DMS53 treated with DMSO at 0.1 percent for 48 hours (cell line): ENCODE results near the gene DDO.
"Not testable (repeated sequence)": the region's sequence is repeated elsewhere in the genome, so short reads cannot be mapped to it uniquely, and the experiment has no call there.

Experiments
- DNase-seq: peaks from one replicate; lab custom pipeline; 2025; ENCODE audit not compliant: unreplicated experiment; lab: John Stamatoyannopoulos, UW

The DDO gene

GRCh38 chr6:110369066-110369465, 46.3 kb downstream of the DDO start:
- DNase-seq: no peak

DNA sequence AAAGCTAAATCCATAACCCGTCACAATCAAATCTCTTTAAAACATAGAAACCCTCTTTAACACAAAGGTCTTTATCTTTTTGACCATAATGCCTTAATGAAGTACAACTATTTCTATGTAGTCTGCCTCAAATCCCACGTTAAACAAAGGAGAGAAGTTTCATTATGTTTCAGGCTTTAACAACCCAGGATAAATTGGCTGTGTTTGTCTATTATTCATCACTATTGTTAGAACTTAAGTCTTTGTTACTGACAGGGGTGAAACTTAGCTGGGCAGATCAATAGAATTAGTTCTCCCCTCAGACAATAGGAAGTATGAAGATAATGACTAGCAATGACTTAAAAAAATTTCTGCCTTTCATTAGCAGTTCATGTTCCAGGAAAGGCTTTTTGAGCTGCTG, 47.1 kb downstream of the DDO start:
- no peak for DNase-seq

GRCh38 chr6:110367825-110368224, 47.5 kb downstream of the DDO start:
- DNase-seq: no peak

DNA sequence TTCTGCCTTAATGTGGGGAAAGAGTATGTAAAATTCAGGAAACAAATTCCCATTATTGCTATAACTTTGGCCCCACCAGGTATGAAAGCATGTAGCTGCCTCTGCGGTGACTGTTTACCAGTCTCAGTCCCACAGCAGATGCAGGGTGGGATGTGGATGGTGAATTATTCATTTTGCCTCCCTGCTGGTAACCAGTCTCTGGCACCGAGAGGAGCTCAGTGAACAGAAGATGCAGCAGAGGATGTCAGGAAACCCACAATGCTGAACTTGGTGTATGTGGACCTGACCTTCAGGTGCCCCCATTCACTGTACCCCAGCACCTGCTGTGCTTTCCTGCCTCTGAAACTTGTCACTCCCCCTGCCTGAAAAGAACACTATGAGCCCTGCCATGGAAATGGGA, 48.4 kb downstream of the DDO start:
- DNase-seq: no peak

DNA sequence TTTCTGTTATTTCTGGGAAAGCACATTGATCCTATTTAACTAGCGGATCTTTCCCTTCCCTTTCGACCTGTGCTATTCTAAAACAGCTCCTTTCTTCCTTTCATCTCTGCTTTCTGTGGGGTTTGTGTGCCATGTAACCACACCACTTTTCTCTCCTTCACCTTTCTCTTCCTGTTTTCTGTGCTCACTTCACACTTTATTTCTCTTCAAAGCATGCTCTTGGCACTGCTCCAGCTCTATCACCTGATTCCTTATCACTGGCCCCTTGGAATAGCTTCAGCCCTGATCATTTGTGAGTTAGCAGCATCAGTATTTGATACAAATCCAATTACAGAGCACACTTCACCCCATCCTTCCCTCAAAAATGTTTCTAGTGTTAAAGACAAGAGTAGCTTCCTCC, 49.1 kb downstream of the DDO start:
- no peak for DNase-seq

DNA sequence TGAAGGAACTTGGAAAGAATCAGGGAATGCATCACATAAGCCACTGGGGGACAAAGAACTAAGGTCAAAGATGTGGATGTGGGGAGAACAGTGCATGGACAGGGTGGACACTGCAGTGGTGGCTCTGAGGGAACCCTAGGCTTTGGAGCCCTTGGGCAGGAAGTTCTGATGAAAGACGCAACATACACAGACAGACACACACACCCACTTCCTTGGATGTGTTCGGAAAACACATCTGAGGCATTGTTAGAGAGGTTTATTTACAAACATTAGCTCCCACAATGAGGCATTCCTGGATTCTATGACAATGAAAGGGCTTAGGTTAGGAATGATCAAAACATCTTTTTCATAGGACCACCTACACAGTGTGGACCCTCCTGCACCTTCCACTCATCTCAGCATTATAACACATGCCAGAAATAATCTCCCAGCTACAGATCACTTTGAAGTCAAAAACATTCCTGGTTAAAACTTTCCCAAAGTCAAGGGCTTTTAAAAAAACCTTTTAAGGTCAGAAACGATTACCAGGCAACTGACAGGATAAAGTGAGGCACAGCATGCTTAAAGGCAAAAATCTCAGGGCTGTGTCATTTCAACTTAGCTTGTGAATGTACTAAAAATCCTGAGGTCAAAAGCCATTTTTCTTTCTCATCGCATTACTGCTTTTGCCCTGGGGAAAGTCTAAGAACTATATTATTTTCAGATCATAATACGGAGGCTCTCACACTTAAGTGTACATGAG, 50.8 kb downstream of the DDO start:
- DNase-seq: no peak

- DNase-seq: no peak
Observed at GRCh38 chr6:110363748-110364147, 51.6 kb downstream of the DDO start.

DNA sequence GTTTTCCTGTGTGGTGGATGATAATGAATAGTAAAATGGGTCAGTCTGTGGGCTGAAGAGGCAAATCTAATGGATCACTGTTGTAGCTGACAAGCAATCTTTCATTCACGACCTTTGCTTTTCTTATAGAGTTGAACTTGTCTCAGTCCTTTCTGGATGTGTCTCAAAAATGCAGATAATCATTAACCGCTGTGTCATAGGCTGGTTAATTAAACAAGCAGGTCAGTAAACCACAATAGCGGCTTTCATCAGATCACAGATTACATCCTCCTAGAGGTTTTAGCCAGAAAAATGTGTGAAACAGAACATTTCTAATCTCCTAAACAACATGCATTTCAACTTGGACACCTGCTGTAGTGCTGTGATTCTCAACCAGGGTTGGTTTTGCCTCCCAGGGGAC, 54.7 kb downstream of the DDO start:
- no peak for DNase-seq

- DNase-seq: no peak
Observed at GRCh38 chr6:110359556-110359955, 55.8 kb downstream of the DDO start.

DNA sequence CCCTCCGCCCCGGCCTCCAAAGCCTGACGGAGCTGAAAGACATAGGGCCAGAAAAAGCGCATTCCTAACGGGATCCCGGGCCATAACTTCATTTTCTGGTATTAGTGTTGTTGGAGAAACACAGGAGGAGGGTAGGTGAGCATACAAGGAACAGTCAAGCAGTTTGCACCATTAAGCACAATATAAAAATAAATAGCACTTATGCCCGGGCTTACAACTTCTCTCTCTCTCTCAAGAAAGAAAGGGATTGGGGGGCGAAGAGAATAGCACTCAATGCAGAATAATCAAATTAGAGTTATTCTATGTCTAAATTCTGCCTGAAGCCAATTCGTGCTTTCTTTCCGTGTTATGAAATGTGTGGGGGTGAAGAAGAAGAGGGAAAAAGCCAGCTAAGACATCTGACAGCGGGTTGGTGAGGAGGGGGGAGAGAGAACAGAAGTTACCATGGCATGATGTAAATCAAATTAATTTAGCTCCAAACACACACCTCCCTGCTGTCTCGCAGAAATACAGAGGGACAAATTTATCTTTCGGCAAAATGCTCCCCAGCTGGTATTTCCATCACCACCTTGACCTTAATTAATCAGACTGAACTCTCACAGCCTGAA, 56.7 kb downstream of the DDO start:
- no peak for DNase-seq

DNA sequence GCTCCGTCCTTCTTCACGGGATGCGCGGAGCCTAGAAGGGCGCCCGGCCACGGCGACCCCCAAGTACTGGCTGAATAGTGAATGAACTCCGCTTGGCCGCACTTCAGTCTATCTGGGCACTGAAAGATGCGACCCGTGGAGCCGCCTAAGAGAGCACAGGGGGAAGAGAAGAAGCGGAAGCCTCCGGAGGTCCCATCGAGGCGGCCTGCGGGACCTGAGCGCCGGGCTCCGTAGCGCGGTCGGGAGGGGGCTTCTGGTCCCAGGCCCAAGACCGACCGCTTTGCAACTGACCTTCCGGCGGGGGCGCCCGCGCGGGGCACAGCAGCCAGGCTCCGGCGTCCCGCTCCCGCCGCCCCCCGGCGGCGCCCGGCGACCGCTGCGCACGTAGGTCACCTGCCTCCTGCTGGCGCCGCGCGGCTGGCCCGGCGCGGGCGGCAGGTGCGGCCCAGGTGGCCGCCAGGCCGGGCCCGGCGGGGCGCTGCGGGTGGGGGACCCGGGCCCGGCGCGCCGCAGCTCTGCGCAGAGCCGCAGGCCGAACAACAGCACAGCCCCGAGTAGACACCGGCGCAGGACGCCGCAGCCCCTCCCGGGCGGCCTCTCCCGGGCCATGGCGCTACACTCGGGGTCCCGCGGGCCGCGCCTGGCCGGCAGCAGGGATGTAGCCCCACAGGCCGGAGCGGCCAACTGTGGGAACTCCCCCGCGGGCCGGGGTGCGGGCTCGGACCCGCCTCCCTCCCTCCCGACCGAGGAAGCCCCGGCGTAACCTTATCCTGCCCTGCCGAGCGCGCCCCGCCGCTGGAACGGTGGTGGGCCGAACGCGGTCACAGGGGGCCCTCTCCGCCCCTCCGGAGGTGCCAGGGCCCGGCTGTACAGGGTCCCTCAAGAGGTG, 57.5 kb downstream of the DDO start, which contains the start of gene METTL24:
Gene METTL24 (minus strand): TSS at position 686 of the 889 bp plus-strand sequence. CDS start 77 bp downstream, at position 609.
- no peak for DNase-seq

- no peak for DNase-seq
Observed at GRCh38 chr6:110357298-110357663, 58.1 kb downstream of the DDO start.

DNA sequence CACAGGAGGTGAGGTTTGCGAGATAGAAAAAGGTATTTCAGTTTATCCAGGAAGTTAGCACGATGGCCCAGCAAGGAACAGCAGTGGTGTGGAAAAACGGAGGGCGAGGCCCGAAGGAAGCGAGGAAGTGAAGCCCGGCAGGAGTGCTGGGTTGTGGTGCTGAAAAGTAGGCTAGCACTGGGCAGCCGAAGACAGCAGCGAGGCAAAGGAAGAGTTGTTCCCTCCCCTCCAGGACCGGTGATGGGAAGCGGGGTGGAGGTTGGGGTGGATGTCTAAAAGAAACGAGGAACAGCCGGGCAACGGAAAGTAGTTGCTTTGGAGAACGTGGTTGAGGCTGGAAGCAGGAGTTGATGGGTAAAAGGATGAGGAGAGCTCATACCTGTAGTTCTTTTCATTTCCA, 58.6 kb downstream of the DDO start:
- DNase-seq: no peak

GRCh38 chr6:110355727-110356126, 59.6 kb downstream of the DDO start:
- no peak for DNase-seq

GRCh38 chr6:110355022-110355421, 60.4 kb downstream of the DDO start:
- DNase-seq: no peak

GRCh38 chr6:110354153-110354552, 61.2 kb downstream of the DDO start:
- no peak for DNase-seq

DNA sequence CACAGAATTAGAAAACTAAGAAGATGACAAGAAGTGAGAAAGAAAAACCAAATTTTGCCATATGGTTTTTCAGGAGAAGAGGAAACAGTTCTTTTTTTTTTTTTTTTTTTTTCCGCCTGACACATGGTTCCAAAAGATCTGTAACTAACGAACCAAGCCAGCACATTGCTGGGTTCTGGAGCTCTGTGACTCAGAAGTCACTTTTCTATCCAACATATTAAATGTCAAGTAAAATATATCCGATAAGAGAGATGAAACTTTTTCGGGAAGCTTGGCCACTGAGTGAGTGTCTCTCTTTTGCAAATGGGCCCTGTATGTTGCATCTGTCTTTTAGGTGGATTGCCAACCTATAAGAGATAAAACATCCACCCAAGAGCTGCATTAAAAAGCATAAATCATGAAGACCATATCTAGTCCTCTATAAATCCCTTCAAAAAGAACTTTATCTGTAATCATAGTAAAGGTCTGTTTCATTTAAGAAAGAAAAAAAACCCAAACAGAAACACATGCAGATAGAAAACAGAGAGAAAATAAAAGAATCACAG, 61.8 kb downstream of the DDO start:
- DNase-seq: no peak

GRCh38 chr6:110352563-110353262, 62.7 kb downstream of the DDO start:
- DNase-seq: no peak

- DNase-seq: no peak
Observed at GRCh38 chr6:110351986-110352385, 63.4 kb downstream of the DDO start.

GRCh38 chr6:110351546-110351945, 63.8 kb downstream of the DDO start:
- no peak for DNase-seq

GRCh38 chr6:110350593-110350992, 64.8 kb downstream of the DDO start:
- not testable (repeated sequence) for DNase-seq
